HEK293 (cell line): Measurements from ENCODE around the gene WDTC1.
A peak's percentile ranks its signal among the peaks of the same experiment; 100 is the strongest.

Source experiments
- CTCF ChIA-PET: fragments of 350-600 bp; formaldehyde crosslinking; extraction: SDS; loops from one replicate; lab custom pipeline; 2021; ENCODE audit warnings: antibody characterized with exemption; lab: Yijun Ruan, JAX
- POLR2A ChIA-PET: fragments of 300-600 bp; formaldehyde crosslinking; extraction: SDS; loops from one replicate; lab custom pipeline; 2020; ENCODE audit warnings: antibody characterized with exemption, inconsistent platforms; lab: Yijun Ruan, JAX
- H3K27ac ChIP-seq: fragments of 200-500 bp; sonication (Bioruptor generic); 2 replicates; pipeline ENCODE4 v1.5.1; 2014; ENCODE audit warnings: low read depth, low read length, control low read depth, inconsistent platforms; ENCODE audit errors: extremely low read depth
- H3K36me3 ChIP-seq, 2 experiments: fragments of 200-500 bp in 1 of 2; sonication (Bioruptor generic) in 1 of 2; 1 replicate in 1 of 2; 2 replicates in 1 of 2; pipeline ENCODE4 v1.5.1; 2014 to 2017; ENCODE audit warnings: inconsistent platforms in 2 of 2, low read length in 2 of 2; ENCODE audit not compliant: control insufficient read depth in 2 of 2, insufficient read depth in 1 of 2
- H3K4me1 ChIP-seq: fragments of 200-500 bp; sonication (Bioruptor generic); 2 replicates; pipeline ENCODE4 v1.5.1; 2014; ENCODE audit warnings: mild to moderate bottlenecking, low read length, inconsistent platforms; ENCODE audit not compliant: control insufficient read depth, insufficient read depth
- H3K4me3 ChIP-seq: 2 replicates; pipeline ENCODE4 v1.5.1; 2011; ENCODE audit warnings: low read depth, mild to moderate bottlenecking, control low read depth, low read length, moderate library complexity
- H3K9me3 ChIP-seq: fragments of 200-500 bp; sonication (Bioruptor generic); 2 replicates; pipeline ENCODE4 v1.5.1; 2014; ENCODE audit warnings: low read depth, low read length, inconsistent platforms; ENCODE audit not compliant: control insufficient read depth, insufficient read depth
- HOXD13 ChIP-seq: sonication (generic); formaldehyde crosslinking; IDR thresholded peaks from 2 replicates; pipeline ENCODE4 v1.8.0; 2022; ENCODE audit warnings: missing genetic modification reagents, borderline replicate concordance
- KLF17 ChIP-seq: fragments of 450-650 bp; formaldehyde crosslinking; IDR thresholded peaks from 2 replicates; pipeline ENCODE4 v1.5.1; 2016; ENCODE audit warnings: missing biosample characterization, missing genetic modification characterization
- OVOL3 ChIP-seq: fragments of 450-650 bp; formaldehyde crosslinking; IDR thresholded peaks from 2 replicates; pipeline ENCODE4 v1.5.1; 2016; ENCODE audit warnings: missing biosample characterization, missing genetic modification characterization
- PBX3 ChIP-seq: sonication (generic); formaldehyde crosslinking; IDR thresholded peaks from 2 replicates; pipeline ENCODE4 v1.8.1; 2022; ENCODE audit warnings: mild to moderate bottlenecking, moderate library complexity, missing genetic modification reagents
- SP2 ChIP-seq: fragments of 450-650 bp; formaldehyde crosslinking; IDR thresholded peaks from 2 replicates; pipeline ENCODE4 v1.5.1; 2016; ENCODE audit warnings: missing biosample characterization, missing genetic modification characterization
- ZBTB8A ChIP-seq: fragments of 450-650 bp; formaldehyde crosslinking; IDR thresholded peaks from 2 replicates; pipeline ENCODE4 v1.5.1; 2016; ENCODE audit warnings: missing biosample characterization, missing genetic modification characterization
- ZFHX2 ChIP-seq: fragments of 450-650 bp; formaldehyde crosslinking; conservative IDR thresholded peaks from 2 replicates; pipeline ENCODE4 v1.5.1; 2016; ENCODE audit warnings: missing biosample characterization, missing genetic modification characterization
- ZNF155 ChIP-seq: fragments of 450-650 bp; formaldehyde crosslinking; IDR thresholded peaks from 2 replicates; pipeline ENCODE4 v1.5.1; 2016; ENCODE audit warnings: missing biosample characterization, missing genetic modification characterization
- ZNF202 ChIP-seq: fragments of 450-650 bp; formaldehyde crosslinking; IDR thresholded peaks from 2 replicates; pipeline ENCODE4 v1.5.1; 2016; ENCODE audit warnings: missing biosample characterization, missing genetic modification characterization, borderline replicate concordance
- ZNF214 ChIP-seq: fragments of 450-650 bp; formaldehyde crosslinking; IDR thresholded peaks from 2 replicates; pipeline ENCODE4 v1.5.1; 2017; ENCODE audit warnings: missing biosample characterization, mild to moderate bottlenecking, missing genetic modification characterization, borderline replicate concordance
- ZNF404 ChIP-seq: fragments of 450-650 bp; formaldehyde crosslinking; IDR thresholded peaks from 2 replicates; pipeline ENCODE4 v1.5.1; 2017; ENCODE audit warnings: missing biosample characterization, missing genetic modification characterization
- ZNF600 ChIP-seq: fragments of 450-650 bp; formaldehyde crosslinking; IDR thresholded peaks from 2 replicates; pipeline ENCODE4 v1.5.1; 2016; ENCODE audit warnings: missing biosample characterization, missing genetic modification characterization
- TF ChIP-seq, protein P1 (sequence below): fragments of 450-650 bp; formaldehyde crosslinking; IDR thresholded peaks from 2 replicates; pipeline ENCODE4 v1.5.1; 2017; ENCODE audit warnings: missing biosample characterization, missing genetic modification characterization
- TF ChIP-seq, protein P2 (sequence below): fragments of 450-650 bp; formaldehyde crosslinking; optimal IDR thresholded peaks from 2 replicates; pipeline ENCODE3; 2016; ENCODE audit warnings: missing biosample characterization, mild to moderate bottlenecking, missing genetic modification characterization

WDTC1 gene

GRCh38 chr1:27348861-27349783, 114.7 kb downstream of the WDTC1 start (continued):
- TF ChIP-seq ZNF202 (tag by site-specific recombination) (no peak), PBX3 (CRISPR knock-in tag) (0 out of 2 replicates have a peak, but pooled peaks have one; percentile 58), ZBTB8A (tag by site-specific recombination) (peak; percentile 47), ZNF404 (tag by site-specific recombination) (no peak), ZNF155 (no peak), ZNF600 (tag by site-specific recombination) (peak; percentile 50; the same call in 1 of the 2 replicates)
- TF ChIP-seq, protein P1, sequence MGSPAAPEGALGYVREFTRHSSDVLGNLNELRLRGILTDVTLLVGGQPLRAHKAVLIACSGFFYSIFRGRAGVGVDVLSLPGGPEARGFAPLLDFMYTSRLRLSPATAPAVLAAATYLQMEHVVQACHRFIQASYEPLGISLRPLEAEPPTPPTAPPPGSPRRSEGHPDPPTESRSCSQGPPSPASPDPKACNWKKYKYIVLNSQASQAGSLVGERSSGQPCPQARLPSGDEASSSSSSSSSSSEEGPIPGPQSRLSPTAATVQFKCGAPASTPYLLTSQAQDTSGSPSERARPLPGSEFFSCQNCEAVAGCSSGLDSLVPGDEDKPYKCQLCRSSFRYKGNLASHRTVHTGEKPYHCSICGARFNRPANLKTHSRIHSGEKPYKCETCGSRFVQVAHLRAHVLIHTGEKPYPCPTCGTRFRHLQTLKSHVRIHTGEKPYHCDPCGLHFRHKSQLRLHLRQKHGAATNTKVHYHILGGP (tag by site-specific recombination), result no peak

GRCh38 chr1:27349784-27350662, 115.6 kb downstream of the WDTC1 start:
- ChIA-PET POLR2A (interaction anchor here (0.6 to 2.0 kb wide), 7 partner anchors 11 to 195 kb away, joined by 3 to 17 read pairs (median 5); partner anchors contain the start of genes MAP3K6, SLC9A1 and TMEM222), CTCF (interaction anchor here (0.7 to 3.2 kb wide), 5 partner anchors 15 to 46 kb away, joined by 3 to 17 read pairs (median 4); no protein-coding TSS in a partner anchor)
- peaks cover 4% of the 10 kb centered on the region for H3K4me1 ChIP-seq
- TF ChIP-seq OVOL3 (tag by site-specific recombination) (no peak), ZFHX2 (tag by site-specific recombination) (peak; percentile 47), HOXD13 (CRISPR knock-in tag) (no peak), ZNF214 (no peak), SP2 (peak; percentile 42; the same call in 1 of the 2 replicates), KLF17 (tag by site-specific recombination) (0 out of 2 replicates have a peak, but pooled peaks have one; percentile 4)
- TF ChIP-seq, protein P2, sequence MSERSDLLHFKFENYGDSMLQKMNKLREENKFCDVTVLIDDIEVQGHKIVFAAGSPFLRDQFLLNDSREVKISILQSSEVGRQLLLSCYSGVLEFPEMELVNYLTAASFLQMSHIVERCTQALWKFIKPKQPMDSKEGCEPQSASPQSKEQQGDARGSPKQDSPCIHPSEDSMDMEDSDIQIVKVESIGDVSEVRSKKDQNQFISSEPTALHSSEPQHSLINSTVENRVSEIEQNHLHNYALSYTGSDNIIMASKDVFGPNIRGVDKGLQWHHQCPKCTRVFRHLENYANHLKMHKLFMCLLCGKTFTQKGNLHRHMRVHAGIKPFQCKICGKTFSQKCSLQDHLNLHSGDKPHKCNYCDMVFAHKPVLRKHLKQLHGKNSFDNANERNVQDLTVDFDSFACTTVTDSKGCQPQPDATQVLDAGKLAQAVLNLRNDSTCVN, result peak; percentile 68
- H3K9me3 ChIP-seq, result no peaks in the 10 kb centered on the region
- H3K27ac ChIP-seq, result no peak overlapping the region
- no peak overlapping the region; the same call in 1 of the 2 replicates for H3K4me3 ChIP-seq
- H3K36me3 ChIP-seq, result peaks cover 0 to 19% of the 10 kb centered on the region in 2 experiments; a peak in 1 of 3 replicates
